Ishikawa (cell line): ENCODE measurements around the gene TMEM175.

Experiments used
- CEBPB ChIP-seq: IDR thresholded peaks from 2 replicates; pipeline ENCODE4 v1.6.1; 2012
- CREB1 ChIP-seq: IDR thresholded peaks from 2 replicates; pipeline ENCODE4 v1.6.1; 2012; ENCODE audit warnings: low read depth
- EGR1 ChIP-seq: IDR thresholded peaks from 2 replicates; pipeline ENCODE4 v1.6.1; 2012
- EP300 ChIP-seq: IDR thresholded peaks from 2 replicates; pipeline ENCODE4 v1.6.1; 2012; ENCODE audit warnings: borderline replicate concordance
- FOXM1 ChIP-seq: IDR thresholded peaks from 2 replicates; pipeline ENCODE4 v1.6.1; 2012; ENCODE audit warnings: low read depth, borderline replicate concordance
- MAX ChIP-seq: IDR thresholded peaks from 2 replicates; pipeline ENCODE4 v1.6.1; 2012
- NFIC ChIP-seq: IDR thresholded peaks from 2 replicates; pipeline ENCODE4 v1.6.1; 2012
- RAD21 ChIP-seq: IDR thresholded peaks from 2 replicates; pipeline ENCODE4 v1.6.1; 2012; ENCODE audit warnings: low read depth
- REST ChIP-seq: IDR thresholded peaks from 2 replicates; pipeline ENCODE4 v1.6.1; 2012; ENCODE audit warnings: low read depth, mild to moderate bottlenecking
- TAF1 ChIP-seq: IDR thresholded peaks from 2 replicates; pipeline ENCODE4 v1.6.1; 2012; ENCODE audit warnings: low read depth, mild to moderate bottlenecking
- TCF12 ChIP-seq: IDR thresholded peaks from 2 replicates; pipeline ENCODE4 v1.6.1; 2012; ENCODE audit warnings: low read depth
- TEAD4 ChIP-seq: IDR thresholded peaks from 2 replicates; pipeline ENCODE4 v1.6.1; 2012
- USF1 ChIP-seq: IDR thresholded peaks from 2 replicates; pipeline ENCODE4 v1.6.1; 2012
- YY1 ChIP-seq: IDR thresholded peaks from 2 replicates; pipeline ENCODE4 v1.6.1; 2012; ENCODE audit warnings: low read depth
- ZBTB7A ChIP-seq: IDR thresholded peaks from 2 replicates; pipeline ENCODE4 v1.6.1; 2012; ENCODE audit warnings: low read depth

TMEM175 gene

GRCh38 chr4:957581-958313 is 25.5 kb downstream of the TMEM175 start:
- no peak for TF ChIP-seq FOXM1
- no peak for TF ChIP-seq EP300
- TF ChIP-seq RAD21, result no peak
- no peak for TF ChIP-seq TAF1
- no peak for TF ChIP-seq EGR1
- no peak for TF ChIP-seq NFIC
- no peak for TF ChIP-seq REST
- no peak for TF ChIP-seq MAX
- no peak for TF ChIP-seq CEBPB
- TF ChIP-seq TEAD4, result no peak
- TF ChIP-seq ZBTB7A, result no peak
- no peak for TF ChIP-seq CREB1
- no peak for TF ChIP-seq TCF12
- no peak for TF ChIP-seq USF1
- no peak for TF ChIP-seq YY1

- TF ChIP-seq CREB1 (no peak), TCF12 (no peak), RAD21 (no peak), REST (no peak), EP300 (no peak), USF1 (no peak), ZBTB7A (no peak), TAF1 (no peak), TEAD4 (no peak), MAX (no peak), FOXM1 (no peak), NFIC (no peak)
Measured at GRCh38 chr4:958314-958665, 26.0 kb downstream of the TMEM175 start.

- no peak for TF ChIP-seq TEAD4
- TF ChIP-seq CEBPB, result no peak
- TF ChIP-seq RAD21, result no peak
- no peak for TF ChIP-seq NFIC
- no peak for TF ChIP-seq USF1
- TF ChIP-seq REST, result no peak
- TF ChIP-seq ZBTB7A, result no peak
- no peak for TF ChIP-seq CREB1
- TF ChIP-seq MAX, result no peak
Measured at GRCh38 chr4:958696-959337, 26.6 kb downstream of the TMEM175 start.
